HCT116 (cell line): Measurements from ENCODE around the gene GDPD2. TPM values are rescaled to one million over a fixed set of nuclear protein-coding genes. Genes with fewer than 3 reads are reported as not detected.

Experiments
- ATAC-seq: fragments of 200-7000 bp; cut with Tn5 transposase; 2 replicates; pipeline ENCODE4 v1.9.1; 2020; ENCODE audit warnings: mild to moderate bottlenecking, moderate library complexity
- BruUV-seq: library from RNA; stranded (reverse); fragments of 400-500 nt; replicated peaks from 2 replicates; lab custom pipeline; 2021; lab: Mats Ljungman, UMichigan
- CTCF ChIA-PET: fragments of 300-600 bp; sonication (Branson Sonifier 250); formaldehyde crosslinking; loops from one replicate; lab custom pipeline; 2021; ENCODE audit warnings: antibody characterized with exemption; lab: Charles Lee
- POLR2A ChIA-PET: fragments of 300-600, 350-600 bp; sonication (Branson Sonifier 250); formaldehyde crosslinking; loops from one replicate; lab custom pipeline; 2021; ENCODE audit warnings: antibody characterized with exemption; lab: Charles Lee
- RAD21 ChIA-PET, 2 experiments: fragments of 300-600 bp; sonication (Branson Sonifier 250); formaldehyde crosslinking; loops; one replicate each; lab custom pipeline; 2023; ENCODE audit warnings: low total read pairs in 2 of 2; ENCODE audit not compliant: uncharacterized antibody in 2 of 2, unreplicated experiment in 2 of 2, low non-redundant PET in 1 of 2; lab: Charles Lee
- DNase-seq: peaks from one replicate; pipeline ENCODE4 v3.0.0-alpha.2; 2010; ENCODE audit warnings: low read depth, low spot score
- H2AFZ ChIP-seq: fragments of 200-600 bp; shearing (Covaris generic), sonication (generic); 2 replicates; pipeline ENCODE4 v1.6.1; 2017; ENCODE audit warnings: low read depth, mixed run types, mixed read lengths, antibody characterized with exemption, low read length; ENCODE audit not compliant: poor library complexity, severe bottlenecking
- H3K27ac ChIP-seq: 2 replicates; pipeline ENCODE4 v1.5.1; 2012; ENCODE audit warnings: low read depth, low read length
- H3K27me3 ChIP-seq: fragments of 200-600 bp; sonication (generic); 2 replicates; pipeline ENCODE4 v1.6.1; 2016; ENCODE audit warnings: mixed run types, low read length, mixed read lengths; ENCODE audit not compliant: insufficient read depth
- H3K36me3 ChIP-seq, 2 experiments: fragments of 200-500 bp in 1 of 2; fragments of 200-600 bp in 1 of 2; sonication (Bioruptor generic) in 1 of 2; sonication (generic) in 1 of 2; 2 replicates each; pipeline versions ENCODE4 v1.5.1 to v1.6.1; 2014 to 2016; ENCODE audit warnings: low read length in 2 of 2, inconsistent platforms in 1 of 2, mixed read lengths in 1 of 2, mixed run types in 1 of 2; ENCODE audit not compliant: insufficient read depth in 2 of 2, control insufficient read depth in 1 of 2
- H3K4me1 ChIP-seq, 2 experiments: fragments of 200-600 bp in 1 of 2; sonication (generic) in 1 of 2; 2 replicates each; pipeline versions ENCODE4 v1.5.1 to v1.6.1; 2012 to 2017; ENCODE audit warnings: low read length in 2 of 2, inconsistent platforms in 1 of 2, mild to moderate bottlenecking in 1 of 2, mixed read lengths in 1 of 2, mixed run types in 1 of 2, moderate library complexity in 1 of 2; ENCODE audit not compliant: insufficient read depth in 2 of 2, control insufficient read depth in 1 of 2
- H3K4me2 ChIP-seq: fragments of 200-600 bp; sonication (generic); 2 replicates; pipeline ENCODE4 v1.6.1; 2017; ENCODE audit warnings: mixed run types, low read length, mixed read lengths
- H3K4me3 ChIP-seq, 2 experiments: fragments of 200-600 bp in 1 of 2; sonication (generic) in 1 of 2; replicated peaks in 1 of 2; 2 replicates each; pipeline ENCODE4 v1.5.1; 2011 to 2016; ENCODE audit warnings: low read length in 2 of 2, control low read depth in 1 of 2, low read depth in 1 of 2, mild to moderate bottlenecking in 1 of 2, mixed read lengths in 1 of 2, mixed run types in 1 of 2
- H3K79me2 ChIP-seq: fragments of 200-600 bp; sonication (generic); 2 replicates; pipeline ENCODE4 v1.6.1; 2017; ENCODE audit warnings: mild to moderate bottlenecking, mixed run types, low read length, moderate library complexity, mixed read lengths; ENCODE audit not compliant: insufficient read depth
- H3K9ac ChIP-seq: fragments of 200-600 bp; sonication (generic); 2 replicates; pipeline ENCODE4 v1.6.1; 2016; ENCODE audit warnings: low read length, mixed read lengths
- H3K9me2 ChIP-seq: fragments of 200-600 bp; sonication (generic), shearing (Covaris generic); 2 replicates; pipeline ENCODE4 v1.6.1; 2017; ENCODE audit warnings: mixed run types, mild to moderate bottlenecking, moderate library complexity; ENCODE audit not compliant: insufficient read depth
- H3K9me3 ChIP-seq, 2 experiments: fragments of 200-500 bp in 1 of 2; fragments of 200-600 bp in 1 of 2; sonication (Bioruptor generic) in 1 of 2; sonication (generic) in 1 of 2; 2 replicates each; pipeline ENCODE4 v1.6.1; 2014 to 2017; ENCODE audit warnings: low read length in 2 of 2, mixed read lengths in 2 of 2, inconsistent platforms in 1 of 2, low read depth in 1 of 2, mild to moderate bottlenecking in 1 of 2, mixed run types in 1 of 2, moderate library complexity in 1 of 2; ENCODE audit not compliant: control insufficient read depth in 1 of 2, insufficient read depth in 1 of 2
- H4K20me1 ChIP-seq: fragments of 200-600 bp; sonication (generic), shearing (Covaris generic); 2 replicates; pipeline ENCODE4 v1.6.1; 2017; ENCODE audit warnings: mixed run types, mild to moderate bottlenecking, moderate library complexity; ENCODE audit not compliant: insufficient read depth
- CBX3 ChIP-seq: IDR thresholded peaks from 2 replicates; pipeline ENCODE4 v1.6.1; 2012; ENCODE audit warnings: low read depth
- CEBPB ChIP-seq: IDR thresholded peaks from 2 replicates; pipeline ENCODE4 v1.6.1; 2012; ENCODE audit warnings: low read depth
- CTCF ChIP-seq, 3 experiments: fragments of 200-600 bp in 1 of 3; sonication (generic) in 1 of 3; IDR thresholded peaks in 2 of 3; conservative IDR thresholded peaks in 1 of 3; 2 replicates each; pipeline ENCODE4 v1.5.1; 2012 to 2017; ENCODE audit warnings: low read depth in 2 of 3, low read length in 2 of 3, antibody characterized with exemption in 1 of 3, borderline replicate concordance in 1 of 3, control low read depth in 1 of 3, mild to moderate bottlenecking in 1 of 3, mixed read lengths in 1 of 3, mixed run types in 1 of 3, moderate library complexity in 1 of 3; ENCODE audit not compliant: insufficient read depth in 1 of 3
- ELF1 ChIP-seq: IDR thresholded peaks from 2 replicates; pipeline ENCODE4 v1.6.1; 2012; ENCODE audit warnings: low read depth, borderline replicate concordance
- JUND ChIP-seq: IDR thresholded peaks from 2 replicates; pipeline ENCODE4 v1.6.1; 2012
- POLR2A ChIP-seq: IDR thresholded peaks from 2 replicates; pipeline ENCODE4 v1.7.0; 2011; ENCODE audit warnings: borderline replicate concordance; ENCODE audit not compliant: insufficient read depth, insufficient read length; ENCODE audit errors: extremely low read depth
- SIN3A ChIP-seq: IDR thresholded peaks from 2 replicates; pipeline ENCODE4 v1.6.1; 2012; ENCODE audit warnings: low read depth
- SP1 ChIP-seq: IDR thresholded peaks from 2 replicates; pipeline ENCODE4 v1.6.1; 2012; ENCODE audit warnings: low read depth
- TCF7L2 ChIP-seq: IDR thresholded peaks from 2 replicates; pipeline ENCODE4 v1.7.0; 2011; ENCODE audit warnings: borderline replicate concordance, inconsistent platforms; ENCODE audit not compliant: insufficient read depth, insufficient read length; ENCODE audit errors: extremely low read depth
- ZBTB33 ChIP-seq: IDR thresholded peaks from 2 replicates; pipeline ENCODE4 v1.6.1; 2011; ENCODE audit warnings: mild to moderate bottlenecking, low read length, moderate library complexity; ENCODE audit not compliant: insufficient replicate concordance; ENCODE audit errors: extremely low read depth
- ZFX ChIP-seq: fragments of 450-650 bp; IDR thresholded peaks from 2 replicates; pipeline ENCODE4 v1.6.1; 2017
- ZNF274 ChIP-seq: fragments of 200-500 bp; sonication (Bioruptor generic); IDR thresholded peaks from 2 replicates; pipeline ENCODE4 v1.6.1; 2014; ENCODE audit warnings: mild to moderate bottlenecking, low read depth, low read length, inconsistent platforms
- intact Hi-C: fragments of 100-400 bp; cut with micrococcal nuclease; formaldehyde crosslinking; loops from 2 replicates; pipeline ENCODE4 v1.10.0; 2022
- total RNA-seq: library from RNA; stranded (reverse); gene quantifications from one replicate; pipeline ENCODE4 v1.2.1, GENCODE V29; 2021; ENCODE audit not compliant: unreplicated experiment

Gene GDPD2
- total RNA-seq, 1 experiment from 2014 or later = not detected

GRCh38 chrX:70437011-70437410, 13.9 kb downstream of the GDPD2 start:
- Histone ChIP-seq H3K9ac (no peak overlapping the region), H3K4me1 (peaks cover 2 to 34% of the 10 kb centered on the region in 2 experiments; a peak in 2 of 4 replicates), H3K36me3 (no peaks in the 10 kb centered on the region), H3K79me2 (no peaks in the 10 kb centered on the region), H4K20me1 (no peaks in the 10 kb centered on the region), H3K9me3 (no peaks in the 10 kb centered on the region), H2AFZ (no peak overlapping the region), H3K9me2 (no peaks in the 10 kb centered on the region), H3K27me3 (no peaks in the 10 kb centered on the region), H3K27ac (no peak overlapping the region), H3K4me2 (no peak overlapping the region), H3K4me3 (no peak overlapping the region)
- DNase-seq (no peak), ATAC-seq (no peak)
- BruUV-seq = no TSS peak
- intact Hi-C loops = no loop called here
- CTCF ChIA-PET = no interaction called here
- POLR2A ChIA-PET = no interaction called here
- RAD21 ChIA-PET = no interaction called here
- no peak for TF ChIP-seq TCF7L2
- TF ChIP-seq POLR2A = no peak
- TF ChIP-seq SP1 = no peak
- no peak for TF ChIP-seq CEBPB
- TF ChIP-seq SIN3A = no peak
- TF ChIP-seq ELF1 = no peak
- no peak for TF ChIP-seq CTCF (IDR thresholded peaks at IDR 0.05 in 2 of 3, conservative IDR thresholded peaks at IDR 0.05 in 1 of 3; ENCODE audit: borderline replicate concordance in 1 of 3, insufficient read depth in 1 of 3, low read depth in 2 of 3, low read length in 2 of 3)

- Histone ChIP-seq H3K27ac (no peak overlapping the region), H3K4me1 (peaks cover 0 to 32% of the 10 kb centered on the region in 2 experiments; a peak in 2 of 4 replicates), H3K4me3 (no peak overlapping the region), H3K9me3 (no peaks in the 10 kb centered on the region), H3K9me2 (no peaks in the 10 kb centered on the region), H4K20me1 (no peaks in the 10 kb centered on the region), H3K27me3 (no peaks in the 10 kb centered on the region), H3K9ac (no peak overlapping the region), H2AFZ (no peak overlapping the region), H3K36me3 (no peaks in the 10 kb centered on the region), H3K4me2 (no peak overlapping the region), H3K79me2 (no peaks in the 10 kb centered on the region)
- no peak for ATAC-seq
- no TSS peak for BruUV-seq
- RAD21 ChIA-PET = no interaction called here
- no peak for DNase-seq
- CTCF ChIA-PET = no interaction called here
- intact Hi-C loops = no loop called here
- POLR2A ChIA-PET = no interaction called here
- TF ChIP-seq ZFX = no peak
- no peak for TF ChIP-seq CBX3
- no peak for TF ChIP-seq TCF7L2
- no peak for TF ChIP-seq ZBTB33
- no peak for TF ChIP-seq JUND
- TF ChIP-seq POLR2A = no peak
- TF ChIP-seq ZNF274 = no peak
Observed at GRCh38 chrX:70437921-70438665, 15.0 kb downstream of the GDPD2 start.
